IPS-15b (cell line): ENCODE data around the gene STPG2.

Experiments used
- H3K27me3 ChIP-seq: one replicate; pipeline ENCODE4 v1.6.1; 2013; ENCODE audit warnings: low read length; ENCODE audit not compliant: control insufficient read depth, insufficient read depth
- H3K36me3 ChIP-seq: one replicate; pipeline ENCODE4 v1.6.1; 2013; ENCODE audit warnings: low read length; ENCODE audit not compliant: control insufficient read depth, insufficient read depth
- H3K4me1 ChIP-seq: one replicate; pipeline ENCODE4 v1.6.1; 2013; ENCODE audit warnings: mild to moderate bottlenecking, low read length; ENCODE audit not compliant: control insufficient read depth, insufficient read depth
- H3K4me3 ChIP-seq: one replicate; pipeline ENCODE4 v1.5.1; 2013; ENCODE audit warnings: low read depth, low read length
- H3K9ac ChIP-seq: one replicate; pipeline ENCODE4 v1.6.1; 2013; ENCODE audit warnings: low read depth, mild to moderate bottlenecking, low read length
- H3K9me3 ChIP-seq: one replicate; pipeline ENCODE4 v1.6.1; 2013; ENCODE audit warnings: mild to moderate bottlenecking, low read length; ENCODE audit not compliant: control insufficient read depth, insufficient read depth

The STPG2 gene

GRCh38 chr4:97517939-97518338 lies 625.3 kb downstream of the STPG2 start:
- H3K9me3 ChIP-seq, result no peaks in the 10 kb centered on the region
- H3K9ac ChIP-seq, result no peak overlapping the region
- no peaks in the 10 kb centered on the region for H3K4me1 ChIP-seq
- no peaks in the 10 kb centered on the region for H3K27me3 ChIP-seq
- no peaks in the 10 kb centered on the region for H3K36me3 ChIP-seq
- no peak overlapping the region for H3K4me3 ChIP-seq

DNA sequence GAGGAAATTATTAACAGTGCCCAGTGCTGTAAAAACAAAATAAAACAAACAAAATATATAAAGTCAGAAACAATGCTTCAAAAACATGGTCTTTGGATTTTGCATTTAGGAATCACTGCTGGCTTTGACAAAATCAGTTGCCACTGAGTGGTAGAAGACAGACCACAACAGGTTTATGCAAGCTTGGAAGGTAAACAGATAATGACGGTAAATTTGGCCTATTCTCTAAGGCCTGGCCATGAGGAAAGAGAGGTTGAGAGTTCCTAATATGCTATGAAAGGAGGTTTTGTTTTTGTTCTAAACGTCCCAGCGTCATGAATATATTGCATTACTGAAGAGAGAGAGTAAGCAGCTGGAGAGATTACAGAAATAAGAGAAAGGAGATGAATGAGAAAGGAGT lies 629.4 kb downstream of the STPG2 start:
- Histone ChIP-seq H3K36me3 (no peaks in the 10 kb centered on the region), H3K9me3 (no peaks in the 10 kb centered on the region), H3K9ac (no peak overlapping the region), H3K4me3 (no peak overlapping the region), H3K4me1 (no peaks in the 10 kb centered on the region), H3K27me3 (no peaks in the 10 kb centered on the region)
